ENCODE results near the gene DDX5. TPM values are rescaled to one million over a fixed set of nuclear protein-coding genes. Genes with fewer than 3 reads are reported as not detected.
A peak's percentile ranks its signal among the peaks of the same experiment; 100 is the strongest.

Gene DDX5
- total RNA-seq, 2 experiments from 2014 or later = 575 TPM

DNA sequence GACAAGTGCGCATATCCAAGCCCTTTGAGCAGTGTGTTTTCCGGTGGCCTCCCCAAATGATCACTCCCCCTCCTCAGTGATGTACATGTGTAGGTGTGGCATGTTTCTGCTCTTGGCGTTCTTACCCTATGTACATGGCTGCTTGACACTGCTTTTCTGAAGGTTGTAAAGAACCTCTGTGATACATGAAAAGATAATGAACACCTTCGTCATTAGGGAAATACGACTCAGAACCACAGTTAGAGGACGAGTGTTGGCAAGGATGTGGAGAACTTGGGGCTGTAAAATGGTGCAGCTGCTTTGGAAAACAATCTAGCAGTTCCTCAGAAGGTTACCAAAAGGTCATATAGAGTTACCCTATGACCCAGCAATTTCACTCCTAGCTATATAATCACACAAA is 29.3 kb upstream of the DDX5 start:
- peak; percentile 71 for ATAC-seq
- Mint-ChIP-seq H3K4me1 (peaks cover 18% of the 10 kb centered on the region), H3K4me3 (no peak overlapping the region), H3K36me3 (ENCODE audit: low read depth) (peaks cover 50% of the 10 kb centered on the region), H3K27me3 (no peaks in the 10 kb centered on the region), H3K9me3 (ENCODE audit: low read depth) (no peaks in the 10 kb centered on the region), H3K27ac (peak overlapping the region; percentile 39)
- POLR2A ChIA-PET = no interaction called here
- DNase-seq = no peak
- CTCF ChIA-PET = interaction anchor here (0.6 to 1.9 kb wide), 4 partner anchors 10 to 208 kb away, joined by 3 to 6 read pairs (median 4); no protein-coding TSS in a partner anchor
- intact Hi-C loops (cut with DNase I, micrococcal nuclease) = no loop called here

DNA sequence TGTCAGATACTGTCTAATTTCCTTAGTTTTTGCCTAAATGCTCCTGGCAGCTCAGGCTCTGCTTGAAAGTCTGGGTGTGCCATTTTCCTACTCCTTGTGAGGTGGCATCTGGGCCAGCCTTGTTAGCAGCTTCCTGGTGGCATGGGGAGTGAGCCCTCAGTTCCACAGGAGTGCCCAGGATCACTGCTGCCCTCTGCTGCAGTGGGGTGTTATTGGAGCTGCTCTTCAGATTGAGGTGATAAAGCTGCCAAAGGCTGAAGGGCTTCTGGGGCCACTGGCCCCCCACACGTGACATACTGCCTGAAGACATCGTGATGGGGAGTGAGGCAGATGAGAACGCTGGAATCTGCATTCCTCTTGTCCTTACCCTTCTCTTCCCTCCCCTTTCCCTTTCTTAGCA is 28.1 kb upstream of the DDX5 start:
- no peaks in the 10 kb centered on the region for H3K9me3 Mint-ChIP-seq (ENCODE audit: low read depth)
- intact Hi-C loops (cut with DNase I, micrococcal nuclease) = no loop called here
- ATAC-seq (peak; percentile 37), DNase-seq (peak; percentile 18)
- H3K4me1 Mint-ChIP-seq = peaks cover 18% of the 10 kb centered on the region
- H3K36me3 Mint-ChIP-seq (ENCODE audit: low read depth) = peaks cover 53% of the 10 kb centered on the region
- CTCF ChIA-PET = interaction anchor here (0.5 to 2.8 kb wide), 9 partner anchors 9 to 115 kb away, joined by 3 to 11 read pairs (median 5); no protein-coding TSS in a partner anchor
- POLR2A ChIA-PET = no interaction called here
- H3K27ac Mint-ChIP-seq = peak overlapping the region; percentile 27
- no peak overlapping the region for H3K4me3 Mint-ChIP-seq
- H3K27me3 Mint-ChIP-seq = no peaks in the 10 kb centered on the region

DNA sequence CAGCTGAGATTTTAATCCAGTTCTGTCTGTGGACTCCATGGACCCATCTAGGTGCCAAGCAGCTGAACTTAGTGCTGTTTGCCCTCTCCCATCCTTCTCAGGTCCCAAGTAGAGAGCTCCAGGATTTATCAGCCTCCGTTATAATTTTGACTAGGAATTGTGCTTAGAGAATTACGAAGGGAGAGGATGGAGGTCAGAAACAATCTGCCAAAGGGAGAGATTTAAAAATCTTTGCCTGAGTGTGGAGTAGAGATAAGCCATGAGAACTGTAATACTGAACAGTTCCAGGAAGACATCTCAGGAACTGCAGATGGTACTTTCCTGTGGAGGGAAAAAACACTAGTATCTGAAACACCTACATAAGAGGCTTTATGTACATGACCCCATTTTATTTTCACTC is 27.7 kb upstream of the DDX5 start:
- DNase-seq (no peak), ATAC-seq (no peak)
- Mint-ChIP-seq H3K4me1 (peaks cover 18% of the 10 kb centered on the region), H3K36me3 (ENCODE audit: low read depth) (peaks cover 55% of the 10 kb centered on the region), H3K27me3 (no peaks in the 10 kb centered on the region), H3K4me3 (no peak overlapping the region), H3K9me3 (ENCODE audit: low read depth) (no peaks in the 10 kb centered on the region), H3K27ac (peak overlapping the region; percentile 65)
- intact Hi-C loops (cut with DNase I, micrococcal nuclease) = no loop called here
- POLR2A ChIA-PET = interaction anchor here (0.6 kb wide), 1 partner anchor 20 kb away, joined by 3 read pairs; no protein-coding TSS in a partner anchor
- CTCF ChIA-PET = interaction anchor here (0.5 to 2.8 kb wide), 10 partner anchors 8 to 188 kb away, joined by 3 to 11 read pairs (median 6); no protein-coding TSS in a partner anchor

DNA sequence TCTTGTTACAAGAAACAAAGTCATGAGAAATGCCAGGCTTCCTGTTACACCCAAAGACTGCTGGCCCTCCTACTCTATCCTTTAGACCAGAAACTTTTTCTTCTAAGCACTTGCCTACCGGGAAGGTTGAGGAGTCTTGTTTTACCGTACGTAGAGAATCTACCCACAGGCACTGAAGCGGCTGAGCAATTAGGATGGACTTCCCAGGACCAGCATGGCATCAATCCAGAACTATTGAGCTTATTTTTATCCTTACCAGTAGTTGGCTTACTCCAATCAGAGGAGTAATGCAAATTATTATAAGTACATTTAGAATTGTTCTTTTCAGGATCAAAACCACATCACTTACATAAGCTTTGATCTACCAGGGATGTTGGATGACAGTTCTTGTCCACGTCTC is 26.3 kb upstream of the DDX5 start:
- H3K4me1 Mint-ChIP-seq = peaks cover 18% of the 10 kb centered on the region
- ATAC-seq (no peak), DNase-seq (no peak)
- H3K27me3 Mint-ChIP-seq = no peaks in the 10 kb centered on the region
- H3K4me3 Mint-ChIP-seq = no peak overlapping the region
- intact Hi-C loops (cut with DNase I, micrococcal nuclease) = no loop called here
- ChIA-PET POLR2A (no interaction called here), CTCF (interaction anchor here (1.2 to 2.8 kb wide), 3 partner anchors 112 to 204 kb away, joined by 5 to 11 read pairs (median 6); no protein-coding TSS in a partner anchor)
- peak overlapping the region; percentile 18 for H3K27ac Mint-ChIP-seq
- peaks cover 58% of the 10 kb centered on the region for H3K36me3 Mint-ChIP-seq (ENCODE audit: low read depth)
- no peaks in the 10 kb centered on the region for H3K9me3 Mint-ChIP-seq (ENCODE audit: low read depth)

DNA sequence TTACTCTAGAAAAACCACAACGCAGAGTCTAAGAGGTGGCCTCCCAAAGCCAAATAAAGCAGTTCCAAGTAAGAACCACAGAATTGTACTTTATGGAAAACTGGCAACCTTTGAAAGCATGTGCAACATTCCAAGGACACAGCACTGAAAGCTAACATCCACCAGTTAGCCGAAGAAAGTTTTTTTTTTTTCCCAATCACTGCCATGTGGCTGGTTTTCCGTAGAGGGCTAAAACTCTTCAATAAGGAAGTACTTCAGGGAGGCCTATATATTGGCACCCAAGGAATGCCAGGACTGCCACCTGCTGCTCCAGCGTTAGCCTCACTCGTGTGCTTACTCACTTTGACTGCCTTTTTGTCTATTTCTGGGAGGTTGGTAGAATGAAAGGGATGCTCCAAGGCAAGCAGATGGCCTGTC is 25.9 kb upstream of the DDX5 start:
- POLR2A ChIA-PET = no interaction called here
- intact Hi-C loops (cut with DNase I, micrococcal nuclease) = no loop called here

DNA sequence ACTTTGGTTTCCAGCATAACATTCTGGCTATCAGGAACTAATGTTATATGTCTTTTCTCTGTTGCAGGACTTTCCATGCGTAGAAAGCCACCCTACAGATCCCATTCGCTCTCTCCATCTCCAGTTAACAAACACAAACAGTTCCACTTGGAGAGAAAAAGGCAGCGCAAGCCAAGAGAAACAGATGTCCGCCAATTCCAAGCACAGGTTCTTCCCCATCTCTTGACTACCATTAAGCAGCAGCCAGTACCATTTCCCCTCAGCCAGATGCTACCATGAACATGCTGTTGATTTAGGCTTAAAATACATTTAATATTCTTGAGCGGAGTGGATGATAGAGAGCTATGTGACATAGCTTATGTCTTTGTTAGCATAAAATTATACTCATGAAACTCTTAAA is 23.1 kb upstream of the DDX5 start:
- intact Hi-C loops (cut with DNase I, micrococcal nuclease) = no loop called here
- H3K4me1 Mint-ChIP-seq = peaks cover 5% of the 10 kb centered on the region
- H3K36me3 Mint-ChIP-seq (ENCODE audit: low read depth) = peaks cover 53% of the 10 kb centered on the region
- ChIA-PET CTCF (interaction anchor here (0.7 to 1.1 kb wide), 2 partner anchors 16 to 111 kb away, joined by 3 to 5 read pairs; no protein-coding TSS in a partner anchor), POLR2A (no interaction called here)
- no peak overlapping the region for H3K27ac Mint-ChIP-seq
- no peaks in the 10 kb centered on the region for H3K27me3 Mint-ChIP-seq
- no peak overlapping the region for H3K4me3 Mint-ChIP-seq
- no peak for ATAC-seq
- no peaks in the 10 kb centered on the region for H3K9me3 Mint-ChIP-seq (ENCODE audit: low read depth)
- no peak for DNase-seq

More for the DNA sequence above, 25.9 kb upstream of the DDX5 start:
- CTCF ChIA-PET = interaction anchor here (1.2 to 2.8 kb wide), 5 partner anchors 44 to 205 kb away, joined by 3 to 11 read pairs (median 5); no protein-coding TSS in a partner anchor
- Mint-ChIP-seq H3K27ac (peak overlapping the region; percentile 3), H3K36me3 (ENCODE audit: low read depth) (peaks cover 55% of the 10 kb centered on the region), H3K27me3 (no peaks in the 10 kb centered on the region), H3K4me1 (peaks cover 18% of the 10 kb centered on the region), H3K9me3 (ENCODE audit: low read depth) (no peaks in the 10 kb centered on the region), H3K4me3 (no peak overlapping the region)
- DNase-seq (no peak), ATAC-seq (no peak)

DNA sequence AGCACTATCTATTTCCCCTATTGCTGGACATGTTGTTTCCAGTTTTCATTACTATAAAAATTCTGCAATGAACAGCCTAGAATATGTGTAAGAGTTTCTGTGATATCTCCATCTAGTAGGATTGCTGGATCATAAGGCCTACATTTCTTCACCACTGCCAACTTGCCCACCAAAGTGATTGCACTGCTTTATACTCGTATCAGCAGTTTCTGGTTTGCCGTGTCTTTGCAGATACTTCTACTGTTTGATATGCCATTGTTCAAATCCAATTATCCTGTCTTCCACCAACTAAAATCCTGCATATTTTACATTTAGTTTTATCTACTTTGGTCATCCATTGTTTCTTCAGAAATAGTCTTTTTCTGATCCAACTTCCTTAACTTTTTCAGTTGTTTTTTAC is 21.8 kb upstream of the DDX5 start:
- H3K27me3 Mint-ChIP-seq = no peaks in the 10 kb centered on the region
- ATAC-seq = no peak
- no peak overlapping the region for H3K4me3 Mint-ChIP-seq
- no peaks in the 10 kb centered on the region for H3K4me1 Mint-ChIP-seq
- CTCF ChIA-PET = interaction anchor here (0.7 kb wide), 2 partner anchors 8 to 35 kb away, joined by 3 read pairs; no protein-coding TSS in a partner anchor
- DNase-seq = no peak
- POLR2A ChIA-PET = no interaction called here
- H3K9me3 Mint-ChIP-seq (ENCODE audit: low read depth) = no peaks in the 10 kb centered on the region
- intact Hi-C loops (cut with DNase I, micrococcal nuclease) = no loop called here
- H3K36me3 Mint-ChIP-seq (ENCODE audit: low read depth) = peaks cover 55% of the 10 kb centered on the region
- peak overlapping the region; percentile 24 for H3K27ac Mint-ChIP-seq

DNA sequence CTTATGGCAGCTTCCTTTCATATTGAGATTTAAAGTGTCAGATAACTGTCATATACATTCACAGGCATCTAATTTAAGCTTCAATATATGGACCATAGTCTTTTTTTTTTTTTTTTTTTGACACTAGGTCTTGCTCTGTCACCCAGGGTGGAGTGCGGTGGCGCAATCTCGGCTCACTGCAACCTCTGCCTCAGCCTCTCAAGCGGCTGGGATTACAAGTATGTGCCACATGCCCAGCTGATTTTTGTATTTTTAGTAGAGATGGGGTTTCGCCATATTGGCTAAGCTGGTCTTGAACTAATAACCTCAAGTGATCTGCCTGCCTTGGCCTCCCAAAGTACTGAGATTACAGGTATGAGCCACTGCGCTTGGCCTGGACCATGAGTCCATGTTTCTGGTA is 14.3 kb upstream of the DDX5 start:
- DNase-seq (no peak), ATAC-seq (no peak)
- H3K4me3 Mint-ChIP-seq = no peak overlapping the region
- intact Hi-C loops (cut with DNase I, micrococcal nuclease) = no loop called here
- no peaks in the 10 kb centered on the region for H3K27me3 Mint-ChIP-seq
- ChIA-PET POLR2A (interaction anchor here (1.2 kb wide), 1 partner anchor 14 kb away, joined by 5 read pairs; the partner anchor contains the start of genes CEP95 and DDX5), CTCF (interaction anchor here (0.6 to 1.1 kb wide), 3 partner anchors 28 to 77 kb away, joined by 3 to 4 read pairs (median 3); no protein-coding TSS in a partner anchor)
- peaks cover 27% of the 10 kb centered on the region for H3K36me3 Mint-ChIP-seq (ENCODE audit: low read depth)
- no peaks in the 10 kb centered on the region for H3K9me3 Mint-ChIP-seq (ENCODE audit: low read depth)
- peaks cover 10% of the 10 kb centered on the region for H3K4me1 Mint-ChIP-seq
- H3K27ac Mint-ChIP-seq = no peak overlapping the region

DNA sequence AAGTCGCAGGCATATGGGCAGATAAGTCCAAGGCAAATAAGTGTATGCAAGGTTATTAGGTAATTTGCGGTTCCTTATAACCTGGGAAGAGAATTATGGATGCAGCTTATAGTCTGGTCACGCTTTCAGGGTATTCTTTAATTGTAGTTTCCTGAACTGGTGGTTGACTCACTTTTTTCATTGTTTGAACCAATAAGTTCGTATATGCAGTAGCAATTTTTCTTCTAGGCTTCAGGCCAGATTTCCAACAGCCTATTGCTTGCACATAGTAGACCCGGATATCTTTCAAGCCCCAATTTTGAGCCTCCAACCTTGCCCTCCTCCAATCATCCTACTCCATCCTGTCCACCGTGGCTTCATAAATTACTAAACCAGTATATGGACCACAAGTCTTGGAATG is 13.5 kb upstream of the DDX5 start:
- ATAC-seq (no peak), DNase-seq (no peak)
- Mint-ChIP-seq H3K9me3 (ENCODE audit: low read depth) (no peaks in the 10 kb centered on the region), H3K4me3 (no peak overlapping the region), H3K27me3 (no peaks in the 10 kb centered on the region), H3K36me3 (ENCODE audit: low read depth) (peaks cover 33% of the 10 kb centered on the region), H3K27ac (no peak overlapping the region), H3K4me1 (peaks cover 14% of the 10 kb centered on the region)
- ChIA-PET CTCF (interaction anchor here (1.0 to 1.4 kb wide), 4 partner anchors 9 to 78 kb away, joined by 3 to 4 read pairs (median 4); no protein-coding TSS in a partner anchor), POLR2A (interaction anchor here (1.2 kb wide), 1 partner anchor 13 kb away, joined by 5 read pairs; the partner anchor contains the start of genes CEP95 and DDX5)
- intact Hi-C loops (cut with DNase I, micrococcal nuclease) = no loop called here

DNA sequence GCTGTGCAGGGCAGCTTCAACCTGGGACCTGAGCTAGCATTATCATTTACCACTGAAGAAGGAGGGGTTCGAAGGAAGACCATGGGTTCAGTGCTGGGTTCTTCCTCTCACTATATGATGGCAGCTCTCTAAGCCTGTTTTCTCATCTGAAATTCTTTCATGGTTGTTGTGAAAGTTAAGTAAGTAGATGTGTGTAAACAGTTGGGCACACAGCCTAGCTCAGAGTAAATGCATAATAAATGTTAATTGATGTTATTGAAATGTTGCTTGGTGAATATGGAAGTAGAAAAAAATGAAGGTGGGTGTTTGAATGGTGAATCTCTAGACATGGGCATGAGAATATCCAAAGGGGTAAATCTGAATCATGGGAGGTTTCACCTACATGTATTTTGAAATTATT is 9.7 kb upstream of the DDX5 start:
- H3K27ac Mint-ChIP-seq = no peak overlapping the region
- H3K4me1 Mint-ChIP-seq = peaks cover 24% of the 10 kb centered on the region
- CTCF ChIA-PET = interaction anchor here (0.7 to 1.5 kb wide), 6 partner anchors 15 to 134 kb away, joined by 3 to 4 read pairs (median 4); no protein-coding TSS in a partner anchor
- H3K36me3 Mint-ChIP-seq (ENCODE audit: low read depth) = peaks cover 40% of the 10 kb centered on the region
- intact Hi-C loops (cut with DNase I, micrococcal nuclease) = no loop called here
- POLR2A ChIA-PET = interaction anchor here (1.3 kb wide), 1 partner anchor 9 kb away, joined by 5 read pairs; the partner anchor contains the start of genes CEP95 and DDX5
- H3K4me3 Mint-ChIP-seq = no peak overlapping the region
- DNase-seq (no peak), ATAC-seq (no peak)
- H3K9me3 Mint-ChIP-seq (ENCODE audit: low read depth) = no peaks in the 10 kb centered on the region
- H3K27me3 Mint-ChIP-seq = no peaks in the 10 kb centered on the region

DNA sequence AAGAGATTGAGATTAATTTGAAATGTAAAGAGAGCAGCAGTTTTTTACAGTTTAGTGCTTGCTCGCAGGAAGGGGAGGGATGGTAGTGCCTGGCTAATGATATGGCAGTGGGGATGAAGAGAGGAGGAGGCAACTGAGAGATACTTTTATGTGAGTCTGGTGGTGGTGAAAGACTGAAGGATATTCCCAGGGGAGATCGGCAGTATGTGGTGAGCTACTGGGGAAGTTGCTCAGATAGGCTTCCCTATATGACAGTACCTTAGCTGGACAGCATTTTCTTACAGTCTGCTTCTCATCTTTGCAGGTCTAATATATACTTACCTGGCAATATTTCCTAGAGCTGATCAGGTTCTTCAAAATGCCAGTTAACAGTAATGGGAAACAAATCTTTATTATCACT is 9.3 kb upstream of the DDX5 start:
- Mint-ChIP-seq H3K9me3 (ENCODE audit: low read depth) (no peaks in the 10 kb centered on the region), H3K36me3 (ENCODE audit: low read depth) (peaks cover 44% of the 10 kb centered on the region), H3K27me3 (no peaks in the 10 kb centered on the region), H3K4me1 (peaks cover 24% of the 10 kb centered on the region), H3K4me3 (no peak overlapping the region), H3K27ac (peak overlapping the region; percentile 15)
- DNase-seq (no peak), ATAC-seq (no peak)
- intact Hi-C loops (cut with DNase I, micrococcal nuclease) = no loop called here
- ChIA-PET CTCF (interaction anchor here (0.7 to 1.5 kb wide), 5 partner anchors 15 to 134 kb away, joined by 3 to 4 read pairs (median 3); no protein-coding TSS in a partner anchor), POLR2A (interaction anchor here (1.3 kb wide), 1 partner anchor 9 kb away, joined by 5 read pairs; the partner anchor contains the start of genes CEP95 and DDX5)

DNA sequence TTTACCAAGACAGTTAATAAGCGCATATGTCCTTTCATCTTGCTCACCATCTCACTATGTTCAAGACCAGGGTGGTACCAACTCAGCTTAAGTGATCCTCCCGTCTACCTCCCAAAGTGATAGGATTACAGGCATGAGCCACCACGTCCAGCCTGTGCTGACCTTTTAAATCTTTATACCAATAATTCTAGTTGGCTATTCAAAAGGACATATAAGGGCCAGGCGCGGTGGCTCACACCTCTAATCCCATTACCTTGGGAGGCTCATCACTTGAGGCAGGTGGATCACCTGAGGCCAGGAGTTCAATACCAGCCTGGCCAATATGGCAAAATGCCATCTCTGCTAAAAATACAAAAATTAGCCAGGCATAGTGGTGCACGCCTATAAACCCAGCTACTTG is 3.1 kb upstream of the DDX5 start:
- CTCF ChIA-PET = interaction anchor here (1.1 to 1.8 kb wide), 3 partner anchors 10 to 140 kb away, joined by 4 to 8 read pairs (median 6); no protein-coding TSS in a partner anchor
- Mint-ChIP-seq H3K27ac (no peak overlapping the region), H3K36me3 (ENCODE audit: low read depth) (peaks cover 50% of the 10 kb centered on the region), H3K4me1 (peaks cover 32% of the 10 kb centered on the region), H3K9me3 (ENCODE audit: low read depth) (no peaks in the 10 kb centered on the region), H3K4me3 (no peak overlapping the region), H3K27me3 (no peaks in the 10 kb centered on the region)
- POLR2A ChIA-PET = interaction anchor here (0.6 kb wide), 1 partner anchor 21 kb away, joined by 3 read pairs; no protein-coding TSS in a partner anchor
- DNase-seq (no peak), ATAC-seq (no peak)
- intact Hi-C loops (cut with DNase I, micrococcal nuclease) = loop anchor here in 1 of 2 experiments (5.0 kb wide), 1 partner anchor 767 kb away; the partner anchor contains the start of gene STRADA
